Caco-2 (cell line): ENCODE measurements around the gene RAP2C. TPM values are rescaled to one million over a fixed set of nuclear protein-coding genes. Genes with fewer than 3 reads are reported as not detected.

ENCODE experiments used
- BruUV-seq: library from RNA; stranded (reverse); fragments of 400-500 nt; replicated peaks from 2 replicates; lab custom pipeline; 2021; lab: Mats Ljungman, UMichigan
- CTCF ChIA-PET: fragments of 300-600 bp; sonication (Branson Sonifier 250); formaldehyde crosslinking; loops from one replicate; lab custom pipeline; 2022; ENCODE audit warnings: antibody characterized with exemption; lab: Charles Lee
- POLR2A ChIA-PET: fragments of 300-600 bp; sonication (Branson Sonifier 250); formaldehyde crosslinking; loops from one replicate; lab custom pipeline; 2022; ENCODE audit warnings: antibody characterized with exemption; lab: Charles Lee
- DNase-seq, 2 experiments: peaks; one replicate each; pipeline versions ENCODE4 v3.0.0 to v3.0.0-alpha.2; 2020 to 2022
- H3K27me3 ChIP-seq: replicated peaks from 2 replicates; pipeline ENCODE4 v1.6.0; 2011; ENCODE audit warnings: low read length; ENCODE audit not compliant: control insufficient read depth, insufficient read depth
- H3K36me3 ChIP-seq: 2 replicates; pipeline ENCODE4 v1.5.1; 2011; ENCODE audit warnings: low read length; ENCODE audit not compliant: control insufficient read depth, insufficient read depth
- H3K4me1 ChIP-seq: fragments of 250-450 bp; sonication (Bioruptor Pico); 2 replicates; pipeline ENCODE4 v1.5.1; 2020; ENCODE audit warnings: mild to moderate bottlenecking
- H3K4me3 ChIP-seq: 2 replicates; pipeline ENCODE4 v1.5.1; 2011; ENCODE audit warnings: low read depth, mild to moderate bottlenecking, control low read depth, low read length
- H3K9me3 ChIP-seq: fragments of 250-450 bp; sonication (Bioruptor Pico); 2 replicates; pipeline ENCODE4 v1.5.1; 2020; ENCODE audit warnings: mild to moderate bottlenecking, moderate library complexity
- H3K27ac Mint-ChIP-seq: one replicate; pipeline ENCODE4 v1.8.0; 2022; ENCODE audit warnings: mixed read lengths; ENCODE audit not compliant: unreplicated experiment
- H3K27me3 Mint-ChIP-seq: one replicate; pipeline ENCODE4 v1.8.0; 2022; ENCODE audit warnings: mixed read lengths; ENCODE audit not compliant: insufficient read depth, unreplicated experiment
- H3K36me3 Mint-ChIP-seq: one replicate; pipeline ENCODE4 v1.8.0; 2022; ENCODE audit warnings: mild to moderate bottlenecking, mixed read lengths; ENCODE audit not compliant: insufficient read depth, unreplicated experiment
- H3K4me1 Mint-ChIP-seq: one replicate; pipeline ENCODE4 v1.8.0; 2022; ENCODE audit warnings: low read depth, mixed read lengths; ENCODE audit not compliant: unreplicated experiment
- H3K4me3 Mint-ChIP-seq: one replicate; pipeline ENCODE4 v1.8.0; 2022; ENCODE audit warnings: mild to moderate bottlenecking, moderate library complexity, mixed read lengths; ENCODE audit not compliant: unreplicated experiment
- H3K9me3 Mint-ChIP-seq: one replicate; pipeline ENCODE4 v1.8.0; 2022; ENCODE audit warnings: mixed read lengths; ENCODE audit not compliant: unreplicated experiment
- intact Hi-C: fragments of 100-400 bp; cut with micrococcal nuclease; formaldehyde crosslinking; loops from one replicate; pipeline ENCODE4 v1.10.0; 2022; ENCODE audit not compliant: unreplicated experiment
- total RNA-seq: library from RNA; stranded (reverse); gene quantifications from 2 replicates; pipeline ENCODE4 v1.2.3, GENCODE V29; 2022
- TF ChIP-seq, protein P1 (sequence below), 2 experiments: fragments of 200-600 bp in 1 of 2; IDR thresholded peaks; 1 replicate in 1 of 2; 2 replicates in 1 of 2; pipeline versions ENCODE4 v1.5.1 to v1.8.0; 2011 to 2022; ENCODE audit warnings: antibody characterized with exemption in 1 of 2, control low read depth in 1 of 2, inconsistent platforms in 1 of 2, low read depth in 1 of 2, low read length in 1 of 2, mild to moderate bottlenecking in 1 of 2, moderate library complexity in 1 of 2; ENCODE audit not compliant: insufficient read depth in 1 of 2, severe bottlenecking in 1 of 2, unreplicated experiment in 1 of 2

RAP2C gene
- total RNA-seq, 1 experiment from 2014 or later = 24.9 TPM

GRCh38 chrX:132227383-132228112 lies 8.3 kb upstream of the RAP2C start:
- Mint-ChIP-seq H3K27ac (peak overlapping the region; percentile 6), H3K4me3 (no peak overlapping the region), H3K27me3 (no peaks in the 10 kb centered on the region), H3K36me3 (no peaks in the 10 kb centered on the region), H3K9me3 (no peaks in the 10 kb centered on the region), H3K4me1 (peaks cover 10% of the 10 kb centered on the region)
- intact Hi-C loops = loop anchor here (2.0 to 10.0 kb wide), 5 partner anchors 67 to 235 kb away; no protein-coding TSS in a partner anchor
- BruUV-seq = no TSS peak
- no peak overlapping the region for H3K4me3 ChIP-seq
- POLR2A ChIA-PET = no interaction called here
- TF ChIP-seq, protein P1, sequence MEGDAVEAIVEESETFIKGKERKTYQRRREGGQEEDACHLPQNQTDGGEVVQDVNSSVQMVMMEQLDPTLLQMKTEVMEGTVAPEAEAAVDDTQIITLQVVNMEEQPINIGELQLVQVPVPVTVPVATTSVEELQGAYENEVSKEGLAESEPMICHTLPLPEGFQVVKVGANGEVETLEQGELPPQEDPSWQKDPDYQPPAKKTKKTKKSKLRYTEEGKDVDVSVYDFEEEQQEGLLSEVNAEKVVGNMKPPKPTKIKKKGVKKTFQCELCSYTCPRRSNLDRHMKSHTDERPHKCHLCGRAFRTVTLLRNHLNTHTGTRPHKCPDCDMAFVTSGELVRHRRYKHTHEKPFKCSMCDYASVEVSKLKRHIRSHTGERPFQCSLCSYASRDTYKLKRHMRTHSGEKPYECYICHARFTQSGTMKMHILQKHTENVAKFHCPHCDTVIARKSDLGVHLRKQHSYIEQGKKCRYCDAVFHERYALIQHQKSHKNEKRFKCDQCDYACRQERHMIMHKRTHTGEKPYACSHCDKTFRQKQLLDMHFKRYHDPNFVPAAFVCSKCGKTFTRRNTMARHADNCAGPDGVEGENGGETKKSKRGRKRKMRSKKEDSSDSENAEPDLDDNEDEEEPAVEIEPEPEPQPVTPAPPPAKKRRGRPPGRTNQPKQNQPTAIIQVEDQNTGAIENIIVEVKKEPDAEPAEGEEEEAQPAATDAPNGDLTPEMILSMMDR (IDR thresholded peaks at IDR 0.05; ENCODE audit: insufficient read depth in 1 of 2, low read depth in 1 of 2, low read length in 1 of 2, severe bottlenecking in 1 of 2, unreplicated experiment in 1 of 2) = no peak
- no peaks in the 10 kb centered on the region for H3K9me3 ChIP-seq
- DNase-seq = no peak
- no peaks in the 10 kb centered on the region for H3K36me3 ChIP-seq
- H3K4me1 ChIP-seq = no peaks in the 10 kb centered on the region
- no peaks in the 10 kb centered on the region for H3K27me3 ChIP-seq
- CTCF ChIA-PET = interaction anchor here (2.1 kb wide), 1 partner anchor 387 kb away, joined by 17 read pairs; no protein-coding TSS in a partner anchor

- H3K4me3 ChIP-seq = no peak overlapping the region
- intact Hi-C loops = loop anchor here (1.0 to 10.0 kb wide), 7 partner anchors 69 to 405 kb away; no protein-coding TSS in a partner anchor
- DNase-seq = no peak
- no TSS peak for BruUV-seq
- H3K9me3 ChIP-seq = no peaks in the 10 kb centered on the region
- no peaks in the 10 kb centered on the region for H3K36me3 Mint-ChIP-seq
- TF ChIP-seq, protein P1 (IDR thresholded peaks at IDR 0.05; ENCODE audit: insufficient read depth in 1 of 2, low read depth in 1 of 2, low read length in 1 of 2, severe bottlenecking in 1 of 2, unreplicated experiment in 1 of 2) = peak; percentile 32 to 34
- no peak overlapping the region for H3K4me3 Mint-ChIP-seq
- no peaks in the 10 kb centered on the region for H3K9me3 Mint-ChIP-seq
- peaks cover 10% of the 10 kb centered on the region for H3K4me1 Mint-ChIP-seq
- H3K27ac Mint-ChIP-seq = no peak overlapping the region
- ChIA-PET CTCF (interaction anchor here (0.6 to 2.1 kb wide), 7 partner anchors 10 to 406 kb away, joined by 3 to 17 read pairs (median 4); no protein-coding TSS in a partner anchor), POLR2A (no interaction called here)
- no peaks in the 10 kb centered on the region for H3K27me3 Mint-ChIP-seq
- H3K4me1 ChIP-seq = no peaks in the 10 kb centered on the region
- H3K36me3 ChIP-seq = no peaks in the 10 kb centered on the region
- H3K27me3 ChIP-seq = no peaks in the 10 kb centered on the region
Observed at GRCh38 chrX:132226169-132226568, 6.9 kb upstream of the RAP2C start.

DNA sequence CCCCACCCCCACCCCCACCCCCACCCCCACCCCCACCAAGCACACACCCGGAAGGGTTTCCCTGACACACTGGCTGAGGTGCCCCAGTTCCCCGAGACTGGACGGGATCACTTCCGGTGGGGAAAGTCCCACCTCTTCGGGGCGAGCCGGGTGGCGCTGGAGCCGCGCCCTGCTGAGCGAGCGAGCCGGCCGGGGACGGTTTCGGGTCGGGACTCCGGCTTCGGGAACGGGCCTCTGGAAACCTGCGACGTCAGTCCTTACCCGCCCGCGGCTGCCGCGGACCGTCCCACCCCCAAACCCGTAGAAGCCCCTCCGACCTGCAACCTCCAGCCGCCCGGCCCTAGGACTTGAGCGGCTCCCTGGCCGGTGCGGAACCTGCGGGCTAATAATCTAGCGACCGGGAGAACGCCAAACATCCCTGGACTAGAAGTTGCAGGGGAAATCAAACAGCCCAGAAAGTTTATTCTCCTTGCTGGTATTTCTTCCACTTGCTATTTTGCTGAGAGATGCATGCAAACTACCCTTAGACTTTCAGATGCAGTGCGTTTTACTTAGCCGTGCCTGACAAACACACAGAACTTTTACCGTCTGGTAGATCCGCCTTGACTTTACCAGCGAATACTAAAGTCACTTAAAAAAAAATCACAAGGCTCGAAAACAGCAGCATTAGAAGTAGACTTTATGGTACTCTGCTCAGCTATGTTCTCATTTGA lies 991 bp downstream of the RAP2C start:
- Mint-ChIP-seq H3K9me3 (no peaks in the 10 kb centered on the region), H3K4me3 (peak overlapping the region; percentile 86), H3K4me1 (peaks cover 5% of the 10 kb centered on the region), H3K36me3 (peaks cover 7% of the 10 kb centered on the region), H3K27ac (no peak overlapping the region), H3K27me3 (no peaks in the 10 kb centered on the region)
- intact Hi-C loops = loop anchor here (2.0 to 5.0 kb wide), 3 partner anchors 36 to 377 kb away; partner anchors contain the start of gene STK26
- no peaks in the 10 kb centered on the region for H3K9me3 ChIP-seq
- no peaks in the 10 kb centered on the region for H3K27me3 ChIP-seq
- H3K4me3 ChIP-seq = peak overlapping the region; percentile 80
- ChIA-PET CTCF (interaction anchor here (1.2 to 3.4 kb wide), 4 partner anchors 18 to 397 kb away, joined by 3 to 67 read pairs (median 5); no protein-coding TSS in a partner anchor), POLR2A (interaction anchor here (0.6 kb wide), 2 partner anchors 18 to 102 kb away, joined by 3 to 5 read pairs; no protein-coding TSS in a partner anchor)
- BruUV-seq = no TSS peak
- no peaks in the 10 kb centered on the region for H3K4me1 ChIP-seq
- TF ChIP-seq, protein P1 (IDR thresholded peaks at IDR 0.05; ENCODE audit: insufficient read depth in 1 of 2, low read depth in 1 of 2, low read length in 1 of 2, severe bottlenecking in 1 of 2, unreplicated experiment in 1 of 2) = no peak
- H3K36me3 ChIP-seq = no peaks in the 10 kb centered on the region
- DNase-seq = peak; percentile 86 to 89
